Measurements from ENCODE around the gene APLN.

DNA sequence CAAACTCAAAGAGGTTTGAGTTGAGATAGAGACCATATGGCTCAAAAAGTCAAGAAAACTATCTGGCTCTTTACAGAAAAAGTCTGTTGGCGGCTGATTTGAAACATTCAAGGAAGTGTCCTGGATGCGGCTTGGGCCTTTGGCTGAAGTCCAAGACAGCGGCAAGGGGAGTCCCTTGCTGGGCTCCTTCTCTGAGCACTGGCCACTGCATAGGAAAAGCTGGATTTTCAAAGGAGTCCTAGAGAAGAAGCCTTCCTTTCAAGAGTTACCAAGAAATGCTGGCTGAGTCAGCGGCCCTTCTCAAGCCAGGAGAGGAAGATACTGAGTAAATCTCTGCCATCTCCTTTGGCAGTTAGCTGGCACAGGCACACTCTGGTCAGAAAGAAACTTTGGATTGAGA, 12.1 kb downstream of the APLN start:
- TF ChIP-seq, protein P1, sequence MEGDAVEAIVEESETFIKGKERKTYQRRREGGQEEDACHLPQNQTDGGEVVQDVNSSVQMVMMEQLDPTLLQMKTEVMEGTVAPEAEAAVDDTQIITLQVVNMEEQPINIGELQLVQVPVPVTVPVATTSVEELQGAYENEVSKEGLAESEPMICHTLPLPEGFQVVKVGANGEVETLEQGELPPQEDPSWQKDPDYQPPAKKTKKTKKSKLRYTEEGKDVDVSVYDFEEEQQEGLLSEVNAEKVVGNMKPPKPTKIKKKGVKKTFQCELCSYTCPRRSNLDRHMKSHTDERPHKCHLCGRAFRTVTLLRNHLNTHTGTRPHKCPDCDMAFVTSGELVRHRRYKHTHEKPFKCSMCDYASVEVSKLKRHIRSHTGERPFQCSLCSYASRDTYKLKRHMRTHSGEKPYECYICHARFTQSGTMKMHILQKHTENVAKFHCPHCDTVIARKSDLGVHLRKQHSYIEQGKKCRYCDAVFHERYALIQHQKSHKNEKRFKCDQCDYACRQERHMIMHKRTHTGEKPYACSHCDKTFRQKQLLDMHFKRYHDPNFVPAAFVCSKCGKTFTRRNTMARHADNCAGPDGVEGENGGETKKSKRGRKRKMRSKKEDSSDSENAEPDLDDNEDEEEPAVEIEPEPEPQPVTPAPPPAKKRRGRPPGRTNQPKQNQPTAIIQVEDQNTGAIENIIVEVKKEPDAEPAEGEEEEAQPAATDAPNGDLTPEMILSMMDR (IDR thresholded peaks at IDR 0.05), result no peak
- TF ChIP-seq POLR2A (IDR thresholded peaks at IDR 0.05), result no peak
